Spleen (tissue), 11 donors: ENCODE data around the gene KCNQ1. TPM values are rescaled to one million over a fixed set of nuclear protein-coding genes. Genes with fewer than 3 reads are reported as not detected.

ENCODE experiments used
- DNase-seq: peaks from one replicate; pipeline ENCODE4 v3.0.0-alpha.2; 2020
- H3K27ac ChIP-seq, 8 donors: fragments of 200-600 bp; sonication (generic) in 7 of 8; 1 replicate in 4 of 8; 2 replicates in 4 of 8; pipeline versions ENCODE4 v1.5.0 to v1.8.0; 2016 to 2021; ENCODE audit warnings: inconsistent platforms in 4 of 8, mild to moderate bottlenecking in 4 of 8, moderate library complexity in 1 of 8
- H3K27me3 ChIP-seq, 7 donors: fragments of 200-600 bp; sonication (generic) in 6 of 7; replicated peaks in 1 of 7; 1 replicate in 4 of 7; 2 replicates in 3 of 7; pipeline versions ENCODE4 v1.5.0 to v1.8.0; 2016 to 2021; ENCODE audit warnings: inconsistent platforms in 3 of 7, mild to moderate bottlenecking in 1 of 7
- H3K36me3 ChIP-seq, 6 donors: fragments of 200-600 bp; sonication (generic) in 5 of 6; 1 replicate in 4 of 6; 2 replicates in 2 of 6; pipeline versions ENCODE4 v1.5.0 to v1.8.0; 2016 to 2021; ENCODE audit warnings: inconsistent platforms in 2 of 6
- H3K4me1 ChIP-seq, 6 donors: fragments of 200-600 bp; sonication (generic) in 5 of 6; 1 replicate in 3 of 6; 2 replicates in 3 of 6; pipeline versions ENCODE4 v1.5.0 to v1.8.0; 2016 to 2021; ENCODE audit warnings: inconsistent platforms in 3 of 6
- H3K4me3 ChIP-seq, 8 donors: fragments of 200-600 bp; sonication (generic) in 7 of 8; 1 replicate in 4 of 8; 2 replicates in 4 of 8; pipeline versions ENCODE4 v1.5.0 to v1.8.0; 2016 to 2021; ENCODE audit warnings: inconsistent platforms in 4 of 8, mild to moderate bottlenecking in 4 of 8, moderate library complexity in 2 of 8
- H3K9me3 ChIP-seq, 8 donors: fragments of 200-600 bp; sonication (generic) in 7 of 8; 1 replicate in 4 of 8; 2 replicates in 4 of 8; pipeline versions ENCODE4 v1.5.0 to v1.8.0; 2016 to 2021; ENCODE audit warnings: inconsistent platforms in 4 of 8
- POLR2A ChIP-seq, 3 donors: fragments of 450-650 bp; IDR thresholded peaks; one replicate each; pipeline ENCODE4 v1.5.1; 2017; ENCODE audit warnings: antibody characterized with exemption in 3 of 3, mild to moderate bottlenecking in 1 of 3
- POLR2AphosphoS5 ChIP-seq, 3 donors: sonication (generic); formaldehyde crosslinking; IDR thresholded peaks; one replicate each; pipeline ENCODE4 v1.5.1; 2017; ENCODE audit warnings: antibody characterized with exemption in 3 of 3
- WGBS, 5 donors: extraction: QIAGEN DNeasy Blood & Tissue Kit in 3 of 5; methylation state at CpG; one replicate each; pipeline versions ENCODE4 v1.1.5 to v1.1.7; 2013 to 2018; 5-methylcytosine and 5-hydroxymethylcytosine counted together
- intact Hi-C: fragments of 100-400 bp; cut with DNase I; formaldehyde crosslinking; loops from one replicate; pipeline ENCODE4 v1.15.0; 2023; ENCODE audit warnings: low total_unique reads
- polyA plus RNA-seq, 3 donors: library from polyadenylated mRNA; stranded (reverse); fragments of 200-250 nt; gene quantifications; one replicate each; pipeline ENCODE4 v1.2.1, GENCODE V29; 2013
- total RNA-seq, 7 donors: library from RNA; depleted of rRNA in 3 of 7; stranded (reverse); fragments of >200 nt in 3 of 7; fragmentation: NEBNext Ultra II Directional in 4 of 7; extraction: Animal tissue kit (Norgen Biotek cat#: 25700) in 4 of 7; gene quantifications; one replicate each; pipeline versions ENCODE4 v1.1.0 to v1.2.1, GENCODE V29; 2016 to 2021
- TF ChIP-seq, protein P1 (sequence below), 11 experiments: fragments of 200-600 bp in 7 of 11; fragments of 450-650 bp in 4 of 11; sonication (generic) in 4 of 11; IDR thresholded peaks in 8 of 11; conservative IDR thresholded peaks in 3 of 11; 1 replicate in 7 of 11; 2 replicates in 4 of 11; pipeline versions ENCODE4 v1.4.0 to v1.8.0; 2016 to 2021; ENCODE audit warnings: antibody characterized with exemption in 11 of 11, inconsistent platforms in 4 of 11, mild to moderate bottlenecking in 1 of 11
- donor health status: healthy with polysubstance abuse.
- donor health status: DM: no; HTN: no; CAD: no; lungs with moderate emphysema.
- donor health status: DM: no; HTN: no; CAD: no.
- donor health status: Bipolar disorder and iron deficiency.
- donor health status: healthy.
- donor health status: DM: no; HTN: no; CAD: no.
- donor health status: DM: yes; HTN: yes; CAD: no.

Gene KCNQ1
- total and polyA plus RNA-seq, 10 donors: 3.3 to 21.6 (median 13.5) TPM

DNA sequence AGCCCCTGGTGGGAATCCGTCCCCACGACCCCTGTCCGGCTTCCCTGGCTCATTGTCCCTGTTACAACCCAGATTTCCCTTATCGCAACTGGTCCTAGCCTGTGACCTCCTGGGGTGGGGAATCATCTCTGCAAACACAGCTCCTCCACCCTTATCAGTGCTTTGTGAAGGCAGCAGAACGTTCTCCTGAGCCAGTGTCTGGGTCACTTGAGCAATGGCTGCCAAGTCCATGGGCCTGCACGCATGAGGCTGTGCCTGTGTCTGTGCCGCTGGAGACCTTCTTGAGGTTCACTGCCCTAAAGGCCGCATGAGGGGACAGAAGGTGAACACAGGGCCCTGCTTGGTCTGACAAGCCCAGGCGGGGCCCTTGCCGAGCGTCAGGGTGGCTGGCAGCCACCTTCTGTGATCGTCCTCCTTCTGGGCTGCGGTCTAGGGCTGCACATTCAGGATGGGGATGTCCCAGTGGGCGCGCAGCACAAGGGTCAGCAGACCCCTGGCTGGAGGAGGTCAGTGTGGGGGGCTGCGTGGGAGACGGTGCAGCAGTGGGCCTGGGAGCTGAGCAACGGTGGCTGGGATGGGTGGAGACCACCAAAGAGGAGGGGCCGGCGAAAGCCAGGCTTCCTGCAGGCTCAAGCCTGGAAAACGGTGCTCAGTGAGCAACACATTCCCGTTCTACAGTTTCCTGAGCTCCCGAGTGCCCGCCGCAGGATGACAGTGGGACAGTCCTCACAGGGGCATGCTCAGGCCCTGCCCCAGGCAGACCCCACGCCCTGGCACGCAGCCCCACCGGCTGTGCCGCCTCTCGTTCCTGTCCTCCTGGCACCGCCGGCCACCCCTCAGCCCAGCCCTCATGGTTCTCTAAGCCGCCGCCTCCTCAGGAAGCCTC lies 366.6 kb downstream of the KCNQ1 start:
- Histone ChIP-seq H3K36me3 (peaks cover 0 to 11% (median 0%) of the 10 kb centered on the region in 6 donors), H3K4me1 (peaks cover 0 to 30% (median 19%) of the 10 kb centered on the region in 6 donors), H3K9me3 (peaks cover 0 to 18% (median 11%) of the 10 kb centered on the region in 8 donors), H3K4me3 (peak overlapping the region in 1 of 8 donors; percentile 16), H3K27me3 (no peaks in the 10 kb centered on the region), H3K27ac (peak overlapping the region in 6 of 8 donors; percentile 47 to 75 (median 68))
- intact Hi-C loops: no loop called here
- 55 to 72% (median 63%) methylated on average over 27 to 34 of the region's 34 CpGs for WGBS, 5 donors
- TF ChIP-seq POLR2A (IDR thresholded peaks at IDR 0.05) (no peak), POLR2AphosphoS5 (IDR thresholded peaks at IDR 0.05) (no peak)
- TF ChIP-seq, protein P1, sequence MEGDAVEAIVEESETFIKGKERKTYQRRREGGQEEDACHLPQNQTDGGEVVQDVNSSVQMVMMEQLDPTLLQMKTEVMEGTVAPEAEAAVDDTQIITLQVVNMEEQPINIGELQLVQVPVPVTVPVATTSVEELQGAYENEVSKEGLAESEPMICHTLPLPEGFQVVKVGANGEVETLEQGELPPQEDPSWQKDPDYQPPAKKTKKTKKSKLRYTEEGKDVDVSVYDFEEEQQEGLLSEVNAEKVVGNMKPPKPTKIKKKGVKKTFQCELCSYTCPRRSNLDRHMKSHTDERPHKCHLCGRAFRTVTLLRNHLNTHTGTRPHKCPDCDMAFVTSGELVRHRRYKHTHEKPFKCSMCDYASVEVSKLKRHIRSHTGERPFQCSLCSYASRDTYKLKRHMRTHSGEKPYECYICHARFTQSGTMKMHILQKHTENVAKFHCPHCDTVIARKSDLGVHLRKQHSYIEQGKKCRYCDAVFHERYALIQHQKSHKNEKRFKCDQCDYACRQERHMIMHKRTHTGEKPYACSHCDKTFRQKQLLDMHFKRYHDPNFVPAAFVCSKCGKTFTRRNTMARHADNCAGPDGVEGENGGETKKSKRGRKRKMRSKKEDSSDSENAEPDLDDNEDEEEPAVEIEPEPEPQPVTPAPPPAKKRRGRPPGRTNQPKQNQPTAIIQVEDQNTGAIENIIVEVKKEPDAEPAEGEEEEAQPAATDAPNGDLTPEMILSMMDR (IDR thresholded peaks at IDR 0.05 in 8 of 11, conservative IDR thresholded peaks at IDR 0.05 in 3 of 11): no peak
- peak; percentile 66 for DNase-seq

DNA sequence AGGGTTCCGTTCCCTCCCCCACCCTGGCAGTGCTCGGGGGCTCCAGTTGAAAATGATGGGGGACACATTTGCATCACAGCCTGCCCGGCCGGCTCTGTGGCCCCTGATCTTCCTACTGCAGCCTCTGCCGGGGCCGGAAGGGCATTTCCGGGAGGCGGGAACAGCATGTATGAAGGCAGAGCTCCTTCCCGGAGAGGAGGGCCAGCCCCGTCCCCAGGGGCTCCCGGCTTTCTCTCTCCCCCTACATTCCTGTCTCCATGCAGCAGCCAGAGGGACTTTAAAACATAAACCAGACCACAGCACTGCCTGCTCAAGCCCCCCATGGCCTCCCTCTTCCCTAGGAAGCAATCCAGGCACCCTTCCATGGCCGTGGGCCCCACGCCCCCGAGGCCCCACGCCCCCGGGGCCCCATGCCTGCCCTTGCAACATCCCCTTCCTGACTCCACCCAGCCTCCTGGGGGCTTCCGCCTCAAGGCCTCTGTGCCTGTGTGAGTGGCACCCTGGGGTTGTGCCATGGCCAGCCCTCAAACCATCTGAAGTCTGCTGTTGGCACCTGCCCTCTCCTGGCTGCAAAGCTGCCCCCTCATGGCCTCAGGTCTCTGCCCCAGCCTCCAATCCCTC lies 367.7 kb downstream of the KCNQ1 start:
- peak overlapping the region in 2 of 8 donors; percentile 16 to 44 for H3K4me3 ChIP-seq

DNA sequence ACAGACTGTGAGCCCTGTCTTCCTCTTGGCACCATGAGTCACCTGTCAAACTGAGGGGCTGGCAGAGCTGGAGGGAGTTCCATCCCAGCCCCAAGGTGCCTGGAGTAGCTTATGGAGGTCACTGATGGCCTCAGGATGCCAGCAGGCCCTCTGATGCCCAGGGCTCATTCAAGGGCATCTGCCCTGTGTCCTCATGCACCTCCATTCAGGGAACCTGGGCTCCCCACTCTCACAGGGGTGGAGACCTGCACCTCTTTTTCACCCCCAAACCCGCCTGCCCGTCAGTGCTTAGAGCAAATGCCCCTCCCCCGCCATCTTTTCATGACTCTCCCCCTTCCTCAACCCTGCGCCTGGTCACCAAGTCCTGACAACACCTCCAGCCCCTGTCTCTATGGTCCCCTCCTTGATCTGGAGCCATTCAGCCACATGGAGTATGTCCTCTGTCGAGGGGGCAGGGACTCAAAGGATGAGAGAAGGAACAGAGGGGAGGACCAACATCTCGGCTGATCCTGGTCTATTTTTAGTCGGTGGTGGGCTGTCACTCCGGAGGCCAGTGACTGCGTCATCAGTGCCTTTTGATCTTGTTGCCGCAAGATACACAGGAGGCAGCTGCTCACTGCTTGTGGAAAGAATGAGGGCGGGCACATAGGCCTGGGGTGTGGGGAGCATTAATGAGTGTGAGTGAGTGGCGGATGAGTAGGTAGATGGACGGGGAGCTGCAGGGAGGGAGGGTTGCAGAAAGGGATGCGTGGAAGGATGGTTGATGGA lies 368.5 kb downstream of the KCNQ1 start:
- Histone ChIP-seq H3K4me3 (no peak overlapping the region), H3K27me3 (no peaks in the 10 kb centered on the region), H3K9me3 (peaks cover 0 to 37% (median 21%) of the 10 kb centered on the region in 8 donors), H3K27ac (peak overlapping the region in 6 of 8 donors; percentile 47 to 75 (median 68)), H3K36me3 (peaks cover 0 to 14% (median 0%) of the 10 kb centered on the region in 6 donors), H3K4me1 (peaks cover 0 to 30% (median 19%) of the 10 kb centered on the region in 6 donors)
- intact Hi-C loops: no loop called here
- 52 to 67% (median 55%) methylated on average over 14 of the region's 14 CpGs for WGBS, 5 donors
- peak; percentile 42 for DNase-seq
- TF ChIP-seq POLR2AphosphoS5 (IDR thresholded peaks at IDR 0.05) (no peak), POLR2A (IDR thresholded peaks at IDR 0.05) (no peak)
- TF ChIP-seq, protein P1 (IDR thresholded peaks at IDR 0.05 in 8 of 11, conservative IDR thresholded peaks at IDR 0.05 in 3 of 11): no peak

More for the DNA sequence above, 367.7 kb downstream of the KCNQ1 start:
- no peak for TF ChIP-seq POLR2A (IDR thresholded peaks at IDR 0.05)
- peak in 2 of 3 donors; percentile 44 to 51 for TF ChIP-seq POLR2AphosphoS5 (IDR thresholded peaks at IDR 0.05)
- Histone ChIP-seq H3K9me3 (peaks cover 0 to 29% (median 16%) of the 10 kb centered on the region in 8 donors), H3K27ac (peak overlapping the region in 6 of 8 donors; percentile 47 to 75 (median 68)), H3K4me1 (peaks cover 0 to 30% (median 19%) of the 10 kb centered on the region in 6 donors), H3K27me3 (no peaks in the 10 kb centered on the region), H3K36me3 (peaks cover 0 to 12% (median 0%) of the 10 kb centered on the region in 6 donors)
- 2 to 9% (median 4%) methylated on average over 7 to 17 of the region's 17 CpGs for WGBS, 5 donors
- peak; percentile 78 for DNase-seq
- intact Hi-C loops: no loop called here

DNA sequence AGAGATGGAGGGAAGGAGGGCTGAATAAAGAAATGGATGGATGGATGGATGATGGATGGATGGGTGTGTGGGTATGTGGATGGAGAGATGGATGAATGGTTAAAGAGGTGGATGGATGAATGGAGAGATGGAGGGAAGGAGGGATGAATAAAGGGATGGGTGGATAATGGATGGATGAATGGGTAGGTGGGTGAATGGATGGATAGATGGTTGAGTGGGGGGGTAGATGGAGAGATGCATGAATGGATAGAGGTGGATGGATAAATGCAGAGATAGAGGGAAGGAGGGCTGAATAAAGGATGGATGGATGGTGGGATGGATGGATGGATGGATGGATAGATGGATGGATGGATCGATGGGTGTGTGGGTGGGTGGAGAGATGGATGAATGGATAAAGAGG lies 369.2 kb downstream of the KCNQ1 start:
- DNase-seq: no peak
- no peak for TF ChIP-seq POLR2A (IDR thresholded peaks at IDR 0.05)
- TF ChIP-seq POLR2AphosphoS5 (IDR thresholded peaks at IDR 0.05): no peak
- TF ChIP-seq, protein P1 (IDR thresholded peaks at IDR 0.05 in 8 of 11, conservative IDR thresholded peaks at IDR 0.05 in 3 of 11): no peak
- Histone ChIP-seq H3K4me3 (no peak overlapping the region), H3K27ac (no peak overlapping the region), H3K4me1 (peaks cover 0 to 30% (median 19%) of the 10 kb centered on the region in 6 donors), H3K27me3 (no peaks in the 10 kb centered on the region), H3K9me3 (peaks cover 0 to 44% (median 27%) of the 10 kb centered on the region in 8 donors), H3K36me3 (peaks cover 0 to 21% (median 0%) of the 10 kb centered on the region in 6 donors)
- intact Hi-C loops: no loop called here
- 90 to 97% (median 96%) methylated on average over 1 of the region's 1 CpG for WGBS, 5 donors
